GM18870 (cell line): ENCODE measurements around the gene HIGD1C.
"Not testable (repeated sequence)": the region's sequence is repeated elsewhere in the genome, so short reads cannot be mapped to it uniquely, and the experiment has no call there.

Experiments used
- ATAC-seq: cut with Tn5 transposase; IDR thresholded peaks from one replicate; pipeline ENCODE4 v1.9.1; 2021; ENCODE audit warnings: moderate library complexity; ENCODE audit not compliant: unreplicated experiment

Gene HIGD1C

DNA sequence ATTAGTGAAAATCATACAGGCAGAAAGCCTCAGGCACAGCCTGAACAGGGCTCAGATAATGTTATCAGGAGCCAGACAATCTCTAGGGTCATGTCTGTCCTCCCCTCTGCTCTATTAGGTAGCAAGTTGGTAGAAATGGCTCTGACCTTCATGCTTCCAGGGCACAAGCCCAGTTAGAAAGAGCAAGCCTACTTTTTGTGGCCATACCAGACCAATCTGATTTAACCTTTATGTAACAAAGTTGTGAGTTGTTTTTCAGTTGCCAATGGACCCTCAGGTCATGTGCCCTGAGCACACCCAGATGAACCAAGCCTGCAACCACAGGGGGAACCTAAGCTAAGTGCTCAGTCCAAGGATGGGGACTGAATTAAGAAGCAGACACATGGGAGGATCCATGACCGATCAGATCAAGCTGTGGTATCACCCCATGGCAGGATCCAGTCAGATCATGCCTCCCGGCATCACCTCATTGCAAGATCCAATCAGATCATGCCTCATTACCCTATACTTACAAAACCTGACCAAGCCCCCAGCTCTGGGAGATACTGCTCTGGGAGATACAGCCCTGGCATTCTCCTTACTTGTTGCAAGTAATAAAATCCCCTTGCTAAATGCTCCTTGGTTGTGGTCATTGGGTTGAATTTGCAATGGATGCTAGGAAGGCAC, 18.8 kb upstream of the HIGD1C start:
- ATAC-seq: no peak

DNA sequence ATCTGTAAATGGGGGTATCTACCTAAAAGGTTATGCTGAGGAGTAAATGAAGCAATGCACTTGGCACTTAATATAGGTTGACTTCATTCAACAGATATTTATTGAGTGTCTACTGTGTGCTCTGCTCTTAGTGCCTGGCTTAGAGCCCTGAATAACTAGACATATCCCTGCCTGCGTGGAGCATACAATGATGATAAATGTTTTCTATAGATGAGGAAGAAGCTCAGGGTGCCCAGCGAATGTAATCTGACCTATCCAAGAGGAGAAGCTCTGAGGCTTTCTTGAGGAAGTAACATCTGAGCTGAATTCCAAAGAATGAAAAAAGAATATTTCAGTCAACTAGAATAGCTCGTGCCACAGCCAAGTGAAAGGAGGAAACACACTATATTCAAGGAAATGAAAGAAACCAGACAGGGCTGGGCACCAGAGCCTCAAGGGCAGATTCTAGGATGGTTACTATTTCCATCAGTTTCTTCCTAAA, 17.9 kb upstream of the HIGD1C start:
- no peak for ATAC-seq

DNA sequence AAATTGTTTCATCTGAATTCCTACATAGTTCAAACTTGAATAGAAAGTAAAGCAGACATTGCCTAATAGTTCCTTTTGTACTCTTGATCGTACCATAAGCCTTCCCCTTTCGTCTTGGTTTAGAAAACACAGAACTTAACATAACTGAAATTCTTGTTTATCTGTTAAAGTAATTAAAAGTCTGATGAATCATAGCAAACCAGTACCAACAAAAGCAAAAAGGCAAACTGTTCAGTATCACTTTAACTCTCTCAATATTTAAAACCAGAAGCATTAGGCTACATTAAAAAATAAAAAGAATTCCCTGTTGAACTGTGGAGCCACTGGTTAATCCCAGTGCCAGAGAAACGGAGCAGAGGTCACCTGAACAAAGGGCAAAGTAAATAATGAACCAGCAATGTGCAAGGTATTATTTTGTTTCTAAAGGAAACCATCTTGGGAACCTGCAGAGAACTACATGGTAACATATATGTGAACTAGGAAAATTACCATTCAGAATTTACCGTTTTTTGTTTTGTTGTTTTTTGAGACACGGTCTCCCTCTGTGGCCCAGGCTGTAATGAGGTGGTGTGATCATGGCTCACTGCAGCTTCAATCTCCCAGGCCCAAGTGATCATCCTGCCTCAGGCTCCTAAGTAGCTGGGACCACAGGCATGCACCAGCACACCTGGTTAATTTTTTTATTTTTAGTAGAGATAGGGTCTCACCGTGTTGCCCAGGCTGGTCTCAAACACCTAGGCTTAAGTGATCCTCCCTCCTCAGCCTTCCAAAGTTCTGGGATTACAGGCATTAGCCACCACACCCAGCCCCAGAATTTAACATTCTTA, 17.1 kb upstream of the HIGD1C start:
- ATAC-seq: no peak

DNA sequence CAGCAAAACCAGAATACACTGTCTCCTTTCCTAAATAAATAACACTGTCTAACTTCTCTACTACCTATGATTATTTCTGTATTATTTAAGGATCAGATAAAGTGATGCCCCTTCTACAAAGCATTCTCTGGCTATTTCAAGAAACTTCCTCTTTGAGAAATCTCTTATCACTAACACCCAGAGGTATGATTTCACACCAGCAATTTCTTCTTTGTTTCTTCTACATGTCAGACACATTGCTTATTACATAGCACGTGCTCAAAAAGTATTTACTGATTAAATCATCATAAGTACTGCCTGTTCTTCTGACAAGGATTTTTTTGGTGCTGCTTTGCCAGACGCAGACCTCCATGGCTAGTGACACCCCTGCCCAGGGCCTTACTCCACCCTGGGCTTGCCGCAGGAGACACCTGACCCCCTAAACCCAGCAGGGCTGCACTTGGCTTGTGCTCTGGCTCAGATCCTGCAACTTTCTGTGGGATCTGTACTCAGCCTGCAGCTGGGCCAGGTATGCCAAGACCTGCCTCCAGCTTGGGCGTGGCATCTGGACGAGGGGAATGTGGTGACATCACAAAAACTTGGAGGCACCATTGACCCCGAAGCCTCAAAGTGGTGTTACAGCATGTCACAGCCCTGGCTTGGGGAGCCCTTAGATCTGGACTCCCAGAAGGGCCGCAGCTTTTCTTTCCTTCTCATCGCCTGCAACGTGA, 15.4 kb upstream of the HIGD1C start:
- no peak for ATAC-seq

DNA sequence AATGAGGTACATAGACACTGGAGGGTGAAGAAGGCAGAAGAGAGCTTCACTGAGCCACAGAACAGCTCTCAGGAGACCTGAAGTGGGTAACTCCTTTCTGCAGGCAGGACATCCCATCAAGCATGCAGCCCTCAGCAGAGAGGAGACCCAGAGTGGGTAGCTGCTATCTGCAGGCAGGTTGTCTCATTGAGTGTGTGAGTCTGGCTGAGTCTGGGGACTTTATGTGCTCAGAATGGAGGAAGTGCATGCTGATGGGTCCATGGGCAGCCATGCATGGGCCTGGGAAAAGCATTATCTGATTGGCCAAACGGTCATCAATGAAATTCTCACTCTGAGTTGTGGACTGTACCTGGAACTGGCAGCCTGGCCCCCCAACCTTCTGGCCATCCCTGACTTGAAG, 14.7 kb upstream of the HIGD1C start:
- ATAC-seq: no peak

DNA sequence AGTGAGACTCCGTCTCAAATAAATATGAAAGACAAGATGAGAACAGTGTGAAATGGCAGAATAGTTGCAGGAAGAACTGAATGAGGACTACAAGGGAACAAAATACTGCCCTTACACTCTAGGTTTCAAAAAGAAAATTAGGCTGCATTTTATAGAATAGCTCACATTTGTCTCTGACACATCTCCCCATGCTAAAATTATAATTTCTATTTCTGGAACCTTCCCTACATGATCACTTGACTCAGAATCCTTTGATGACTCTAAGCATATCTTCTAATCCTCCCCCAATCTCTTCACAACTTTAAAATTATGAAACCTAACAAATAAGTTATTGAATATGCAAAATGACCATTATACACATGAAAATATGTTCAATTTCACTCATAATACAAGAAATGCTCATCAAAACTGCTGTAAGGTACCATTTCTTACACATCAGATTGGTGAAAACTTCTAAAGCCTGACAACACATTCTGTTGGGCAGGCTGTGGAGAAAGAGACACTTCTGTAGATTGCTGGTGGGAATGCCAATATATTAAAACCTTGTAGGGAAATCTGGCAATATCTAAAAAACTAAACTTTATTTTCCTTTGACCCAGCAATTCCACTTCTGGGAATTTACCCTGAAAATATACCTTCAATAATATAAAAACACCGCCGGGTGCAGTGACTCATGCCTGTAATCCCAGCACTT, 4.3 kb upstream of the HIGD1C start:
- no peak for ATAC-seq

DNA sequence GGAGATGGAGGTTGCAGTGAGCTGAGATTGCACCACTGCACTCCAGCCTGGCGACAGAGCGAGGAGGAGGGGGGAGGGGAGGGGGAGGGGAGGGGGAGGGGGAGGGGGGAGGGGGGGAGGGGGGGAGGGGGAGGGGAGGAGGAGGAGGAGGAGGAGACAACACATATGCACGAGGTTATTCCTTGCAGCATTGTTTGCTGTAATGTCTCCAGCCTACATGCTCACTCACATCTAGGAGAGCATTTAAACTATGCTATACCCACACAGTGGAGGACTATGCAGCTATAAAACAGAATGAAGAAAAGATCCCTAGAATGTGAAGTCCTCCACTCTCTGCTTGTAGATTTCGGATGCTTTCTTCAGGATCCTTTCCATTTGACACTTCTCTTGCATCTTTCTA, 3.5 kb upstream of the HIGD1C start:
- ATAC-seq: no peak

DNA sequence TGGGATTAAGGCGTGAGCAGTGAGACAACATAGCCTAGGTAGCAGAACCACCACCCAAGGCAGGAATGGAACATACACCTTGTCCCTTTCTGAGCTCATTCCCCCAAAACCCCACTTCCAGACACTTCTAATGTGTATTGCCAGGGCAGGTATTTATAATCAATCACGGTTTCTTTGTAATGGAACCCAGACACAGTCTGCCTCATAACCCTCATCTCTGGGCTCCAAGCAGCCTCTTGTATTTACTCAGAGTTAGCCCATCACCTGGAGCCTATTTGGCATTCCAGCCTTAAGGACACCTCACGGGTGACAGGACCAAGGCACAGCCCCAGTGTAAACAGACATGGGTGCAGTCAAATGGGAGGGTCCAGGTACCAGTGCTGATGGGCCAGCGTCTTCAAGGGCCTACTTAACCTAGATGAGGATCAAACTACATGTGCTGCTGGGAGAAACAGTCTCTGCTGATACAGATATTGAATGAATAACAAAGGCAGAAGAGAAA, 2.5 kb upstream of the HIGD1C start:
- ATAC-seq: no peak

DNA sequence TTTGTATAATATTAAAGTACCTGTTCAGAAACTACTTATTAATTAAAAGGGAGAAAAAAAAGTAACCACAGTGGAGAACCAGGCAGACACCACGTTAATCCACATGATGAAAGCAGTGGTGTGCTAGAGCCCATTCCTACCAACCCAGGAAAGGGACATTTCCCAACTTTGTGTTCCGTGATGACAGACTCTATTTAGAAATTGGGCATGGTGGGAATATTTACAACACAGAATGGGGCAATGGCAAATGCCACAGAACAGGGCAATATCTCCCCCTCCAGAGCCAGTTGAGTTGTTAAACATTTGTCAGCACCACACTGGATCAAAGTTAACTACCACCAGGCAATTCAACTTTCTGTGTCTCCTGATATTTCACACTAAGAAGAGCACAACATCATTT, 1.2 kb upstream of the HIGD1C start:
- no peak for ATAC-seq

DNA sequence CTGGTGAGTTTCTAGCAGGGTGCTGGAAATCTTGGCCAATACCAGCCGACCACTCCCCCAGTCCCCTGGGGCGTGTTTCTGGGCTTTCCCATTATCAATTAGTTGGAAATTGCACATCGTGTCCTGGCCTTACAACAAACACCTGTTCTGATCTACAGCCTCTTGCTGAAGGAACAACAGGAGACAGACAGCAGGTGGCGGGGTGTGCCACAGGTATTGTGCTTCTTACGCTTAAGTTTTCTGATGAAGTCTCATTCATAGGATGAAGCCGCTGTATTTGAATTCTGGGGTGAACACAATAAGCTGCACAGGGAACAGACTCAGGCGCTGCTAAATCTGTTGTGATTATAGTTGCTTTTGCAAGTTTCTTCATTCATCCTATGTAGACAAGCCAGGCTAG, 703 bp downstream of the HIGD1C start:
- ATAC-seq: no peak

DNA sequence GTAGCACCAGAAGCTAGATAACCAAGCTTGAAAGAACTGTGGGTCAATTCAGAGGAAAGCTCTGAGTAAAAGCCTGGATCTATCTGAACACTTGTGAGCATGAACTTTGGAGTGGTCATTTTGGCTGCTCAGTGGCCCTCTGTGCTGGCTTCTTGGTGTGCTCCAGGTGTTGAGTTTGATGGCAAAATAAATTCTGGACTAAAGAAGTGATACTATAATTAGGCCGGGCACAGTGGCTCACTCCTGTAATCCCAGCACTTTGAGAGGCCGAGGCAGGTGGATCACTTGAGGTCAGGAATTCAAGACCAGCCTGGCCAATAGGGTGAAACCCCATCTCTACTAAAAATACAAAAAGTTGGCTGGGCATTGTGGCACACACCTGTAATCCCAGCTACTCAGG, 2.4 kb downstream of the HIGD1C start:
- ATAC-seq: not testable (repeated sequence)

DNA sequence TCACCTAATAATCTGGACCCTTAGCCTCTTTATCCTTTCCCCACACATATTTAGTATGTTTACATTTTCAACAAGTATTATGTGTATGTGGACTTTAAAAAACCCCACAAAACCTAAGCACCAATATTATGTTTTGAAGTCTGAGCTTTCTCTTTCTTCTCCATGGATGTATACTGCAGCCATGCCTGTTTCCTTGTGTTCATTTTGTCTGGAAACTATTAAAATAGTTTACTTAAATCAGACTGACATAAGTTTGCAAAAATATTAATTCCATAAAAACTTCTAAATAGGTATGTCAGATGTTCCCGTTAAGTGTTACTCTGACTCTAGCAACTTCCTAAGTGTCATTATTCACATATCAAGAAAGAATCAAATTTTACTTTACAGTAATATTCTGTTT, 2.9 kb downstream of the HIGD1C start:
- ATAC-seq: no peak

DNA sequence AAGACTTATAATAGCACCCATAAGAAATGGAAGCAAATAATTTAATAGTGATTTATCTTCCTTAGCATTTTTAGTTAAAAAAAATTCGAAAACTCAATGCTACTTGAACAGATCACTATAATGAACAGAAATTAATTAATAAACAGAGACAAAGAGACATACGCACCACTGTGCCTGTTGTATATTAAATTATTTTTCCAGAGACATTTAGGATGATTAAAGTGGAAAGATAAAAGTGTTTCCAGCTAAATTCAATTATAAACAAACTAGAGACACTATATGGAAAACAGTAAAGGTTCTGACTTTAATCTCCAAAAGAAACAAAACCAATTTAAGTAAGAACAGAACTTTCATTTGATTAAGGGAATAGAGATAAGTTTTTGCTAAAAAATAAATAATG, 3.4 kb downstream of the HIGD1C start:
- ATAC-seq: no peak

DNA sequence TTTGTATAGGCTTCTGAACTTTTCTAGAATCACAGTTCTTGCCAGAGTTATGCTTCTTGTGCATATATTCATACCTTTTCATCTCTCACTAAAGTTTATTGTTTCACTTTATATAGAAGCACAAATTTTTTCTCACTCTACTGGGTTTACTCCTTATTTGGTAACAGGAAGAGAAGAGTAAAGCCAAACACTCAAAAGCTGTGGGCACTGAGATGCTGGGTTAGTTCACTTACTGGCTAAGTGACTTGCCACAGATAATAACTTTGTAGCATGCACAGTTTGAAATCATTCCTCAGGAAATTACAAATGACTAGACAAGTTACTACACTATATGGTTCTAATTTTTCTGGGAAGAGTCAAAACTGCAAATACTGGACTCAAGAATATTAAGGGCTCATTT, 7.8 kb downstream of the HIGD1C start:
- no peak for ATAC-seq

DNA sequence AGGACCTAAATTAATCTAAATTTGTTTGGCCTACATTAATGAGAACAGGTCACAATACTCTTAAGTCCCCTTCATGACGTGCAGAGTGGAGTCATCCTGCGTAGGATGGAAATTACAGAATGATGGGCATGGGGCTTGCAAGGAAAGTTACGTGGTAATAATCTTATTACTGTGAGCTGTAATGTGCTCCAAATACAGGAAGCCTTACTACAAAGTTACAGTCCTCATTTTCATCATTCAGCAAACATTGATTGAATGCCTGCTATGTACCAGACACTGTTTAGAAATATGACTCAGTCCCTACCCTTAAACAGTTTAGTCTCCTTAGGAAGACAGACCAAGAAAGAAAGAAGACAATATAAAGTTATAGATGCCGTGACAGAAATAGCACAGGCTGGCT, 9.4 kb downstream of the HIGD1C start:
- no peak for ATAC-seq

DNA sequence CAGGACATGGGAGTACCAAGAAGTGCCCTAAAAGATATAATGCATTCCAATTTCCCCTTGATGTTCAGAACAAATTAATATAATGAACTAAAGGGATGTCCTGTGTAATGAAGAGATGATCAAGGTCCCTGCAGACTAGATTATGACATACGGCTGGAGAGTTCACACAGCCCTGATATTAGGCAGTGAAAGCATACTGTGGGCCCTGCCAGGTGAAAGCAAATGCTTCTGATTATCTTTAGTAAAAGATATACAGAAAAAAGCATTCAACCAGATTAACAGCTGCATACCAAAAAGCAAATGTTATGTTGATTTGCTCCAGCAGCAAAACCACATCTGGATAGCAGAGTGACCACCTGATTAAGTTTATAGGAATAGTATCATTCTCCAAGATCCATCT, 12.1 kb downstream of the HIGD1C start:
- no peak for ATAC-seq

DNA sequence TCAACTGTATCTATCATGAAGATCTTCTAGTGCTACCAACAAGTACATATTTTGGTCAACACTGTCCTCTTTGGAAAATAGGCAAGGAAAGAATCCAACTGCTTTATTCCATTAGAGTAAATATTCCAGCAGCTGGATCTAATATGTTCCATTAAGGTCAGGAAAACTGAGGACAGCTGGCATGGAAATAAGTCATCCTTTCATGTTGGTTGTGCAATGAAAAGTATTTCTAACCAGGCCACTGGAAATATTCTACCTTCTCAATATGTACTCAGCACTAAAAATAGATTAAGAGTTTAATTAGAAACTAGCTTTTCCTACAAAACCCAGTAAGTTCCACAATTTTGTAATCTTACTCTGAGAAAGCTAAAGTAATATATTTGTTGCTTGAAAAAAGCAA, 19.6 kb downstream of the HIGD1C start:
- no peak for ATAC-seq

DNA sequence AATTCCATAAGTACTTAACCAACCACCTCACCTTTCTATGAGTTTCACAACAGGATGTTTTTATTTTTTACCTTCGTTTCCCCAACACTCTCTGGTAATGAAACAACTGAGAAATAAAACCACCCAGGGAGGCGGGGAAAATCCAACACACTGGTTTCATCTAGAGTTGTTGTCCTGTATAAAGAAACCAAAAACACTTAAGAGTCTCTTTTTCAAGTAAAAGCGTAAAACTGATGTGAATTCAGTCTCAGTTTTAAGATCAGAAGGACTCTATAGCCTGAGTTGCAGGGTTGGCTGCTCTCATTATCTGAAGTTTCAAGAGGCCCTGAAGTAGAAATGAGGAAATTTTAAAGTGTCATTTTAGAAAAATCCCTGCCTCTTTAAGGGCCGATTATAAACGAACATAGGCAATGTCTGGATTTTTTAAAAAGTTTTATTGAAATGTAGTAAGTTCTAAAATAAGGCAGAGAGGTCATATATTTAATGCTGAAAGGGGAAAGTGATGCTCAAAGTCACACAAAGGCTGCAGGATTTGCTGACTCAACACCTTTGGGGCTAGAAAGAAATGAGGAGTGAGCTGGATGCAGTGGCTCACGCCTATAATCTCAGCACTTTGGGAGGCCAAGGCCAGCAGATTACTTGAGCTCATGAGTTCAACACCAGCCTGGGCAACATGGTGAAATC, 27.2 kb downstream of the HIGD1C start:
- peak; percentile 69 for ATAC-seq

DNA sequence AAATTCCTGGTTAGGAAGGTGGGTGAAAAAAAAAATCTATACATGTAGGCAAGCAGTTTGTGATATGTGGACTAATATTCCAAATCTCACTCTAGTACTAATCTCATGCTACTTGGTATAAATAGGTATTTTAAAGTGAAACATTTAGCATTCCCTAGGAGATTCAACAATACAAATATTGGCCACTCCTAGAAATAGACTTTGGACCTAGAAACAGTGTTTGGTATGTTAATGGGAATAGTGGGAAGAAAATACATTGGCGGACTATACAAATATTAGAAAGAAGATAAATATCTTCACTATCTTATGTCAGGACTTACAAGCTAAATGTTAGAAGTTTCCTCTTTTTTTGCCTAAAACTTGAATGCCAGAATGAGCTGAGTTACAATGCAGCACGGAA, 28.2 kb downstream of the HIGD1C start:
- ATAC-seq: no peak
